Mesendoderm (in vitro differentiated cells): Measurements from ENCODE around the gene GAPDHS.

Experiments
- DNase-seq: peaks from one replicate; pipeline ENCODE4 v3.0.0; 2013
- H2AK5ac ChIP-seq: 2 replicates; pipeline ENCODE4 v1.6.1; 2013; ENCODE audit warnings: low read length, inconsistent platforms
- H2BK120ac ChIP-seq: 2 replicates; pipeline ENCODE4 v1.6.1; 2013; ENCODE audit warnings: low read depth, mild to moderate bottlenecking, low read length, moderate library complexity, mixed read lengths
- H2BK15ac ChIP-seq: replicated peaks from 2 replicates; pipeline ENCODE4 v1.6.1; 2013; ENCODE audit warnings: low read depth, mild to moderate bottlenecking, moderate library complexity
- H2BK5ac ChIP-seq: 2 replicates; pipeline ENCODE4 v1.6.1; 2013; ENCODE audit warnings: low read length, inconsistent platforms
- H3K18ac ChIP-seq: 2 replicates; pipeline ENCODE4 v1.6.1; 2013; ENCODE audit warnings: mild to moderate bottlenecking, low read length, mixed read lengths
- H3K23ac ChIP-seq: one replicate; pipeline ENCODE4 v1.6.1; 2013; ENCODE audit warnings: low read length
- H3K27ac ChIP-seq: 2 replicates; pipeline ENCODE4 v1.5.1; 2013; ENCODE audit warnings: low read depth, mild to moderate bottlenecking, inconsistent platforms, low read length, moderate library complexity
- H3K27me3 ChIP-seq: 2 replicates; pipeline ENCODE4 v1.6.1; 2013; ENCODE audit warnings: low read length, control low read depth, mild to moderate bottlenecking, inconsistent platforms; ENCODE audit not compliant: insufficient read depth, poor library complexity
- H3K36me3 ChIP-seq: 2 replicates; pipeline ENCODE4 v1.6.1; 2013; ENCODE audit warnings: low read length, inconsistent platforms; ENCODE audit not compliant: control insufficient read depth, insufficient read depth
- H3K4ac ChIP-seq: one replicate; pipeline ENCODE4 v1.6.1; 2013; ENCODE audit warnings: low read depth, mild to moderate bottlenecking, low read length, moderate library complexity
- H3K4me1 ChIP-seq: 2 replicates; pipeline ENCODE4 v1.6.1; 2013; ENCODE audit warnings: low read depth, low read length, inconsistent platforms; ENCODE audit not compliant: control insufficient read depth
- H3K4me2 ChIP-seq: 2 replicates; pipeline ENCODE4 v1.6.1; 2013; ENCODE audit warnings: low read length
- H3K4me3 ChIP-seq: 2 replicates; pipeline ENCODE4 v1.5.1; 2013; ENCODE audit warnings: mild to moderate bottlenecking, low read length
- H3K56ac ChIP-seq: one replicate; pipeline ENCODE4 v1.6.1; 2013; ENCODE audit warnings: low read length
- H3K79me1 ChIP-seq: 2 replicates; pipeline ENCODE4 v1.6.1; 2013; ENCODE audit warnings: low read length, inconsistent platforms
- H3K79me2 ChIP-seq: 2 replicates; pipeline ENCODE4 v1.6.1; 2013; ENCODE audit warnings: mild to moderate bottlenecking, low read length; ENCODE audit not compliant: control insufficient read depth, insufficient read depth
- H3K9ac ChIP-seq: 2 replicates; pipeline ENCODE4 v1.6.1; 2013; ENCODE audit warnings: low read length, inconsistent platforms
- H4K5ac ChIP-seq: one replicate; pipeline ENCODE4 v1.6.1; 2013; ENCODE audit warnings: low read length
- H4K8ac ChIP-seq: one replicate; pipeline ENCODE4 v1.6.1; 2013; ENCODE audit warnings: low read depth, mild to moderate bottlenecking, control low read depth, low read length, moderate library complexity
- WGBS: extraction: QIAGEN DNeasy Blood & Tissue Kit; methylation state at CpG from one replicate; pipeline ENCODE4 v1.1.7; 2013; ENCODE audit warnings: low lambda C conversion rate, missing lambda C conversion rate; ENCODE audit not compliant: insufficient coverage; ENCODE audit errors: extremely low coverage; 5-methylcytosine and 5-hydroxymethylcytosine counted together

The GAPDHS gene

GRCh38 chr19:35490364-35490763 lies 42.9 kb upstream of the GAPDHS start, which contains the start of gene KRTDAP:
TSS of gene KRTDAP (minus strand) at chr19:35490464. CDS start at chr19:35490442, 22 bp downstream.
- no peak within 1 kb of the TSS for H3K4me3 ChIP-seq
- no peaks in the 10 kb centered on the region for H3K27me3 ChIP-seq
- no peak within 1 kb of the TSS for H3K9ac ChIP-seq
- H3K4me1 ChIP-seq, result no peaks in the 10 kb centered on the region
- H3K56ac ChIP-seq, result no peak within 1 kb of the TSS
- H3K79me1 ChIP-seq, result no peaks in the 10 kb centered on the region
- H4K8ac ChIP-seq, result no peak within 1 kb of the TSS
- H2AK5ac ChIP-seq, result no peak within 1 kb of the TSS
- no CpG with 5 or more reads among the region's 9 CpGs for WGBS
- H3K36me3 ChIP-seq, result no peaks in the 10 kb centered on the region
- H3K4me2 ChIP-seq, result no peak within 1 kb of the TSS
- no peak within 1 kb of the TSS for H2BK15ac ChIP-seq
- no peak within 1 kb of the TSS for H3K27ac ChIP-seq
- no peak within 1 kb of the TSS for H2BK120ac ChIP-seq
- no peak for DNase-seq
- no peak within 1 kb of the TSS for H2BK5ac ChIP-seq
- no peak within 1 kb of the TSS for H3K23ac ChIP-seq
- H3K18ac ChIP-seq, result no peak within 1 kb of the TSS
- no peak within 1 kb of the TSS for H4K5ac ChIP-seq
- H3K79me2 ChIP-seq, result no peaks in the 10 kb centered on the region
- H3K4ac ChIP-seq, result no peak within 1 kb of the TSS

GRCh38 chr19:35491836-35492360 lies 41.4 kb upstream of the GAPDHS start:
- Histone ChIP-seq H3K4ac (no peak overlapping the region), H3K4me3 (no peak overlapping the region), H2AK5ac (no peak overlapping the region), H3K79me2 (no peaks in the 10 kb centered on the region), H2BK15ac (no peak overlapping the region), H3K9ac (no peak overlapping the region), H3K36me3 (no peaks in the 10 kb centered on the region), H4K8ac (no peak overlapping the region), H3K79me1 (no peaks in the 10 kb centered on the region), H3K23ac (no peak overlapping the region), H2BK120ac (no peak overlapping the region), H4K5ac (no peak overlapping the region), H3K18ac (no peak overlapping the region), H3K4me2 (no peak overlapping the region), H3K56ac (no peak overlapping the region), H3K27ac (no peak overlapping the region), H3K27me3 (no peaks in the 10 kb centered on the region), H3K4me1 (no peaks in the 10 kb centered on the region), H2BK5ac (no peak overlapping the region)
- no CpG with 5 or more reads among the region's 9 CpGs for WGBS
- no peak for DNase-seq

- Histone ChIP-seq H2BK120ac (no peak overlapping the region), H3K18ac (no peak overlapping the region), H3K9ac (no peak overlapping the region), H2AK5ac (no peak overlapping the region), H3K27me3 (no peaks in the 10 kb centered on the region), H3K4me3 (no peak overlapping the region), H3K4me2 (no peak overlapping the region), H2BK15ac (no peak overlapping the region), H3K27ac (no peak overlapping the region), H3K36me3 (peaks cover 3% of the 10 kb centered on the region), H3K56ac (no peak overlapping the region), H3K4ac (no peak overlapping the region), H3K79me2 (no peaks in the 10 kb centered on the region), H4K5ac (no peak overlapping the region), H4K8ac (no peak overlapping the region), H3K23ac (no peak overlapping the region), H3K79me1 (no peaks in the 10 kb centered on the region), H2BK5ac (no peak overlapping the region), H3K4me1 (no peaks in the 10 kb centered on the region)
- DNase-seq, result no peak
- WGBS, result no CpG with 5 or more reads among the region's 9 CpGs
Observed at GRCh38 chr19:35493971-35494370, 39.3 kb upstream of the GAPDHS start.

- WGBS, result no CpG with 5 or more reads among the region's 30 CpGs
- no peak overlapping the region for H3K23ac ChIP-seq
- no peak overlapping the region for H2BK15ac ChIP-seq
- no peaks in the 10 kb centered on the region for H3K79me1 ChIP-seq
- no peak overlapping the region for H2BK120ac ChIP-seq
- H3K4ac ChIP-seq, result no peak overlapping the region
- peak overlapping the region; percentile 51 for H3K56ac ChIP-seq
- H3K4me3 ChIP-seq, result no peak overlapping the region
- H3K4me1 ChIP-seq, result no peaks in the 10 kb centered on the region
- no peak overlapping the region for H3K18ac ChIP-seq
- H3K9ac ChIP-seq, result no peak overlapping the region
- DNase-seq, result peak; percentile 80
- no peak overlapping the region for H2AK5ac ChIP-seq
- H4K5ac ChIP-seq, result no peak overlapping the region
- H3K27me3 ChIP-seq, result no peaks in the 10 kb centered on the region
- H2BK5ac ChIP-seq, result no peak overlapping the region
- H3K27ac ChIP-seq, result no peak overlapping the region
- H3K4me2 ChIP-seq, result no peak overlapping the region
- peaks cover 11% of the 10 kb centered on the region for H3K36me3 ChIP-seq
- no peaks in the 10 kb centered on the region for H3K79me2 ChIP-seq
- no peak overlapping the region for H4K8ac ChIP-seq
Observed at GRCh38 chr19:35495107-35496064, 37.9 kb upstream of the GAPDHS start.

- Histone ChIP-seq H3K27me3 (no peaks in the 10 kb centered on the region), H3K4ac (no peak overlapping the region), H4K8ac (no peak overlapping the region), H3K18ac (no peak overlapping the region), H3K4me1 (no peaks in the 10 kb centered on the region), H2BK15ac (no peak overlapping the region), H3K4me2 (no peak overlapping the region), H3K36me3 (peaks cover 12% of the 10 kb centered on the region), H2BK120ac (no peak overlapping the region), H3K23ac (no peak overlapping the region), H2BK5ac (no peak overlapping the region), H3K79me1 (no peaks in the 10 kb centered on the region), H3K9ac (no peak overlapping the region), H4K5ac (no peak overlapping the region), H3K4me3 (no peak overlapping the region), H3K79me2 (no peaks in the 10 kb centered on the region), H3K56ac (no peak overlapping the region), H2AK5ac (no peak overlapping the region), H3K27ac (no peak overlapping the region)
- WGBS, result no CpG with 5 or more reads among the region's 14 CpGs
- DNase-seq, result no peak
Observed at GRCh38 chr19:35497406-35497805, 35.9 kb upstream of the GAPDHS start.
